HG03354 (cell line): ENCODE results near the gene DRICH1.
"Not testable (repeated sequence)": the region's sequence is repeated elsewhere in the genome, so short reads cannot be mapped to it uniquely, and the experiment has no call there.

ENCODE experiments used
- ATAC-seq: cut with Tn5 transposase; IDR thresholded peaks from one replicate; pipeline ENCODE4 v1.9.1; 2021; ENCODE audit warnings: mild to moderate bottlenecking; ENCODE audit not compliant: unreplicated experiment, poor library complexity, severe bottlenecking

The DRICH1 gene

GRCh38 chr22:23604939-23605712 is 27.0 kb downstream of the DRICH1 start:
- ATAC-seq: no peak

- no peak for ATAC-seq
Observed at GRCh38 chr22:23603266-23603665, 28.9 kb downstream of the DRICH1 start.

- no peak for ATAC-seq
Observed at GRCh38 chr22:23598805-23599518, 33.2 kb downstream of the DRICH1 start.

GRCh38 chr22:23597576-23598268 is 34.4 kb downstream of the DRICH1 start:
- ATAC-seq: not testable (repeated sequence)

- not testable (repeated sequence) for ATAC-seq
Observed at GRCh38 chr22:23595904-23596303, 36.2 kb downstream of the DRICH1 start.

- ATAC-seq: no peak
Observed at GRCh38 chr22:23591846-23592245, 40.3 kb downstream of the DRICH1 start.

- no peak for ATAC-seq
Observed at GRCh38 chr22:23591201-23591791, 40.8 kb downstream of the DRICH1 start.

GRCh38 chr22:23583836-23584235 is 48.3 kb downstream of the DRICH1 start:
- ATAC-seq: no peak

GRCh38 chr22:23583153-23583552 is 49.0 kb downstream of the DRICH1 start:
- no peak for ATAC-seq

- ATAC-seq: no peak
Observed at GRCh38 chr22:23581260-23581650, 50.9 kb downstream of the DRICH1 start.

GRCh38 chr22:23580576-23581259 is 51.4 kb downstream of the DRICH1 start:
- no peak for ATAC-seq

GRCh38 chr22:23579870-23580575 is 52.1 kb downstream of the DRICH1 start, which contains the start of gene IGLL1:
TSS of gene IGLL1 (minus strand) at chr22:23580290. CDS start at chr22:23580190, 100 bp downstream.
- ATAC-seq: no peak

- no peak for ATAC-seq
Observed at GRCh38 chr22:23579280-23579679, 52.8 kb downstream of the DRICH1 start.

- no peak for ATAC-seq
Observed at GRCh38 chr22:23578306-23578705, 53.8 kb downstream of the DRICH1 start.

- no peak for ATAC-seq
Observed at GRCh38 chr22:23576681-23577080, 55.4 kb downstream of the DRICH1 start.

GRCh38 chr22:23575601-23576000 is 56.5 kb downstream of the DRICH1 start:
- no peak for ATAC-seq

GRCh38 chr22:23574877-23575276 is 57.2 kb downstream of the DRICH1 start:
- ATAC-seq: no peak

- no peak for ATAC-seq
Observed at GRCh38 chr22:23574371-23574811, 57.7 kb downstream of the DRICH1 start.

- not testable (repeated sequence) for ATAC-seq
Observed at GRCh38 chr22:23573701-23574235, 58.4 kb downstream of the DRICH1 start.
